Stimulated activated CD8-positive, alpha-beta memory T cell treated with anti-CD3 and anti-CD28 coated beads, Interleukin-12 subunit alpha, Interleukin-12 subunit beta, amount 100 ng/mL, for 1 hour (primary cell): ENCODE measurements around the gene SET.
"Not testable (repeated sequence)": the region's sequence is repeated elsewhere in the genome, so short reads cannot be mapped to it uniquely, and the experiment has no call there.

ENCODE experiments used
- DNase-seq: peaks from one replicate; pipeline ENCODE4 v3.0.0-alpha.2; 2020; ENCODE audit warnings: low read depth

The SET gene

DNA sequence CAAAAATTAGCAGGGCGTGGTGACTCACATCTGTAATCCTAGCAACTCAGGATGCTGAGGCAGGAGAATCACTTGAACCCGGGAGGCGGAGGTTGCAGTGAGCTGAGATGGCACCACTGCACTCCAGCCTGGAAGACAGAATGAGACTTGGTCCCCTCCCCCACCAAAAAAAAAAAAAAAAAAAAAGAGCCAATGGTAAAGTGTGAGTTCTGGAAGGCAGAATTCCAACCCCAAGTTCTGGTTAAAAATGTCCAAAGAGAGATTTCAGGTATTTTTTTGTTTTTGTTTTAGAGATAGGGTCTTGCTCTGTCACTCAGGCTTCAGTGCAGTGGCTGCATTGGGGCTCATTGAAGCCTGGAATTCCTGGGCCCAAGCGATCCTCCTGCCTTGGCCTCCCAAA, 1.6 kb upstream of the SET start:
- no peak for DNase-seq

- no peak for DNase-seq
Measured at GRCh38 chr9:128689293-128689774, 312 bp downstream of the SET start.

DNA sequence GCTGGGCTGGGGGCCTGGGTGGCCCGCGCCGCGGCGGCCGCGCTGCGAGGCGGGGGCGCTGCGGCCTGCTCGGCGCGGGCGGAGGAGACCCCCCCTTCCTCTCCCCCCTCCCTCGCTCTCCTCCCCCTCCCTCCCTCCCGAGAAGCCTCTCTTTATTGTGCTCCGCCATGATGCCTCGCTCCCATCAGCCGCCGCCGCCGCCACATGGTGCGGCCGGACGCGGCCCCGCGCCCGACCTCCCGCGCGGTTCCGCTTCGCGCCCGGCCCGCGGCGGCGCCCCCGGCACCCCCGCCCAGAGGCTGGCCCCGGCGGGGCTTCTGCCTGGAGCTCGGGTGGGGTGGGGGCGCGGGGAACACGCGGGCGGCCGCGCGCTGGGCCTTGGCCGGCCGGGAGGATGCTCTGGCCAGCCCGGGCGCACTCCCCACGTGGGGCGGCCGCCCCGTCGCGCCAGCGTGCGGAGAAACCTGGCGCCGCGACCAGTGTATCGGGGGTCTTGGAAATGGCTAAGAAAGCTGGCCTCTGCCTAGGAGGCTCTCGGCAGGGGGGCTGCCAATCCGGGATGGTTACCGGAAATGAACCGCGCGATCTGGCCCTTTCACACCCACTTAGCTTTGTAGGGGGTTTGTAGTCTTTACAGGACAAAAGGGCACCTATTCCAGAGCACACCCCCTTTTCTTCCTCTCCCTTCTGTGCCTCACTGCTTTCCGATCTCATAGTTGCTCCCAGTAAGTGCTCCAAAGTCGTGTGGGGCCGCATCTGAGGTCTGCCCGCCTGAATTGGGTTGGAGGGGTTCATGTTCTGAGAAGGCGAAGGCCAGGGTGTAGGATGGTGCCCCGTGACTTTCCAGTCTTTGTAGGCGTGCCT, 1.0 kb downstream of the SET start:
- no peak for DNase-seq

- no peak for DNase-seq
Measured at GRCh38 chr9:128690684-128691034, 1.6 kb downstream of the SET start.

GRCh38 chr9:128693738-128694137, 4.7 kb downstream of the SET start:
- not testable (repeated sequence) for DNase-seq

DNA sequence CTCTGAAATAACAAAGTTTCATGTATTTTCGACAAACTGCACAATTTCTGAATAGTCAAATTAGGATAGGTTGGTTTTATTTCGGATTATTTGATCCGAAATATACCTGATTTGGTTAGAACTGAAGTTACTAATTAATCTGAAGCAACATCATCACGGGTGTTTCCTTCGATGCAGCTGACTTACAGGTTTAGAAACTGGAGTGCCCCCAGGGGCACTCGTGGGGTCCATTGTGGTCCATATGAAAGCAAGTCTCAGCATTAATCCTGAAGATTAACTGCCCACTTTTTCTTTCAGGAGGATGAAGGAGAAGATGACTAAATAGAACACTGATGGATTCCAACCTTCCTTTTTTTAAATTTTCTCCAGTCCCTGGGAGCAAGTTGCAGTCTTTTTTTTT, 5.3 kb downstream of the SET start:
- no peak for DNase-seq

GRCh38 chr9:128696923-128697707, 8.1 kb downstream of the SET start:
- DNase-seq, result no peak

DNA sequence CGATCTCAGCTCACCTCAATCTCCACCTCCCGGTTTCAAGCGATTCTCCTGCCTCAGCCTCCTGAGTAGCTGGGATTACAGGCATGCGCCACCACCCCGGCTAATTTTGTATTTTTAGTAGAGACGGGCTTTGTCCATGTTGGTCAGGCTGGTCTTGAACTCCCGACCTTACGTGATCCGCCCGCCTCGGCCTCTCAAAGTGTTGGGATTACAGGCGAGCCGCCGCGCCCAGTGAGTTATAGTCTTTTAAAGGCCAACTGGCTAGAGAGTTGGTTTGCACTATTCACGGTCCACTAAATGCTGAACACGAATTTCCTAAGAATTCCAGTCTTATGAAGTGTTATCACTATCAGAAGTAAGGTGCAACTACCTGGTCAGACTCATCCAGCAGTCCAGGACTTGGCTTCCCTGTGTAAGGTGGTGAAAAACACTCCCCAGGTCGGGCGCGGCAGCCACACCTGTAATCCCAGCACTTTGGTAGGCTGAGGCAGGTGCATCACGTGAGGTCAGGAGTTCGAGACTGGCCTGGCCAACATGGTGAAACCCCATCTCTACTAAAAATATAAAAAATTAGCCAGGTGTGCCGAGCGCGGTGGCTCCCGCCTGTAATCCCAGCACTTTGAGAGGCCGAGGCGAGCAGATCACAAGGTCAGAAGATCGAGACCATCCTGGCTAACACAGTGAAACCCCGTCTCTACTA, 10.2 kb downstream of the SET start:
- not testable (repeated sequence) for DNase-seq

- DNase-seq, result no peak
Measured at GRCh38 chr9:128701227-128701854, 12.3 kb downstream of the SET start.

- peak; percentile 77 for DNase-seq
Measured at GRCh38 chr9:128702445-128702948, 13.5 kb downstream of the SET start, which contains the start of gene PKN3. Gene PKN3 (plus strand): TSS chr9:128702503. CDS start chr9:128702916, 413 bp downstream.

DNA sequence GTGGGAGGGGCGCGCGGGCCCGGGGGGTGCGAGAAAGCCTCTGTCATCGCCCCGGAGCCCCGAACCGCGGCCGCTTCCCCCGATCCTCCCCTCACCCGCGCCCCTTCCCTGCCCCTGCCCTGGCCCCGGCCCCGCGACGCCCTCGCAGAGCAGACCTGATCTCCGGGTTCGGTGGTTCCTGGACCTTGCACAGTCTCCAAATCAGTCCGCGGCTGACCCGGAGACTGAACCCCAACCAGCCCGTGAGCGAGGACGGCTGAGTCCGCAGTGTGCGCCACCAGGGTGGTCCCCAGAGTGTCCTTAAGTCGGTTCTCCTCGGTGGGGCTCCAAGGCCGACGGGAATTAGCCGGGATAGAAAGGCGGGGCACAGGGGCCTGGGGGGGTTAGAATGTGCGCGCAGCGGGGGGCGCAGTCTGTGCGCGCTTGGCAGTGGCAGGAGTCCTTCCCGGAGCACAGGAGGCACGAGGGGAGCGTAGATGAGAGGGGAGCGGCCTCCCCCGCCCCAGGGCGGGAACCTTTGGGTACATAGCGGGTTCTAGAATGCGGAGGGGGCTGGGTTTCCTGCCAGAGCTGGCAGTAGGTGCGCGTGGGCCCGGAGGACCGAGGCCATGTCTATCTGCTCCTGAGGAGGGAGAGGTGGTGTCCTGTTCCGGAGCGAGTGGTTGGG, 14.1 kb downstream of the SET start:
- no peak for DNase-seq

DNA sequence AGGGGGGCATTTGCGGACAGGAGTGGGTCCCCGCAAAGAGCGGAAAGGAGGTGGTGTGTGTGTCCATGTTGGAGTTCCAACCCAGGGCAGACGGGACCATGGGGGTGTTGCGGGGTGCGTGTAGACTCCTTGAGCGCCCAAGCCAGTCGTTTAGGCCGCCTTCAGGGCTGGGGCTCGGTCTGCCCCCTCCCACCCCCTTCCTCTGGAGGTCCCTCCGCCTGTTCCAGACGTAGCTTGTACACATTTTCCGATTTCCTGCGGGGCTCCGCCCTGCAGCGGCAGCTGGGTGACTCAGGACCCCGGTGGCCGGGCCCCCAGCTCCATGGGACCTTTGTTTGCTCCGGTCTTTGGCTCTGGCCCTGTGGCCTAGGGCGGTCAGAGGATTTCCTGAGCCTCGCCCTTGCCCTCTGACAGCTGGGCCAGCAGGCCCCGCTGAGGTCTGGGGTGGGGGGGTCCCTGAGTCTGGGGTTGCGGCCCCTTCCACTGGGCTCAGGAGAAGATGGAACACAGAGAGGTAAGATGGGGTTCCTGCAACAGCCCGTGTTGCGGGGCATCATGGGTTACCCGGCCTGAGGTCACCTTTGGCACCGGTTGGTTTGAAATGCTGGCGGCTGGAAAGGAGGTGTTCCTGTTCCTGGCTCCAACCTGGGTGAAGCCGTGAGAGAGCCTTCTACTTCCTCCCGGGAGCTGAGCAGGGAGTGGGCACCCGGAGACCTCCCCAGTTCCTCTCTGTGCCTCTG, 14.8 kb downstream of the SET start:
- no peak for DNase-seq

DNA sequence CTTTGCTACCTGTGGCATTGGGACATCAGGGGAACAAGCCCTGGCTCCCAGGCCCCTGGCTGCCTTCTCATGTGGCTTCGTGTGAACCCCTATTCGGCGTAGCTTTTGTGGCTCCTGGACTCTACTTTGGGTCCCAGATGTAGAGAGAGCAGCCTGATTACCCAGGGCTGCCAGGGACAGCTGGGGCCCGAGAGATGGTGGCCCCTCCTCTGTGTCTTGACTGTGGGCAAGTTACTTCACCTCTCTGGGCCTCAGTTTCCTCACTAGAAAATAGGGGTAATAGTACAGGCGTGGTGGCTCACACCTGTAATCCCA, 15.3 kb downstream of the SET start:
- DNase-seq, result no peak

DNA sequence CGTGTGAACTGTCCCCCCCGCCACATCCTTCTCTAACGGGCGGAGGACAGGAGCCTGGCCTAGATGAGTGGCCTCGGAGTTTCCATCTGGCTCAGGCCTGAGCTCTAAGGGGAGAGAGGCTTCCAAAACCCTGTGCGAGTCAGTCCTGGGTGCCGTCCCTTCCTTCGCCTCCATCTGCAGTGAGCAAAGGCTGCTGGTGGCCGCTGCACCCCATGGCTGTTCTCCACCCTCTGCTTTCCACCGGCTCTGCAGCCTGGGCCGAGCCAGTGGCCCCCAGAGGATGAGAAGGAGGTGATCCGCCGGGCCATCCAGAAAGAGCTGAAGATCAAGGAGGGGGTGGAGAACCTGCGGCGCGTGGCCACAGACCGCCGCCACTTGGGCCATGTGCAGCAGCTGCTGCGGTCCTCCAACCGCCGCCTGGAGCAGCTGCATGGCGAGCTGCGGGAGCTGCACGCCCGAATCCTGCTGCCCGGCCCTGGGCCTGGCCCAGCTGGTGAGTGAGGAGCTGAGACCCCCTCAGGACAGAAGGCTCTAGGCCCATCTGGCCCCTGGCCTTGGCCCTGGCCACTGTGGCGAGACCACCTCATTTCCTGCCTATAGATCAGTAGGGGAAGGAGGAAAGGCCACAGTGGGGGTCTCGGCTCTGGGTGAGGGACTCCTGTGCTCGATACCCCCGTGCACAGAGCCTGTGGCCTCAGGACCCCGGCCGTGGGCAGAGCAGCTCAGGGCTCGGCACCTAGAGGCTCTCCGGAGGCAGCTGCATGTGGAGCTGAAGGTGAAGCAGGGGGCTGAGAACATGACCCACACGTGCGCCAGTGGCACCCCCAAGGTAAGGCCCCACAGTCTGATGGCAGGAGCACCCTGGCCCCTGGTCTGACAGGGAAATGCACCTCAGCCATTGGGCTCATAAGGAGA, 16.3 kb downstream of the SET start:
- DNase-seq, result no peak

DNA sequence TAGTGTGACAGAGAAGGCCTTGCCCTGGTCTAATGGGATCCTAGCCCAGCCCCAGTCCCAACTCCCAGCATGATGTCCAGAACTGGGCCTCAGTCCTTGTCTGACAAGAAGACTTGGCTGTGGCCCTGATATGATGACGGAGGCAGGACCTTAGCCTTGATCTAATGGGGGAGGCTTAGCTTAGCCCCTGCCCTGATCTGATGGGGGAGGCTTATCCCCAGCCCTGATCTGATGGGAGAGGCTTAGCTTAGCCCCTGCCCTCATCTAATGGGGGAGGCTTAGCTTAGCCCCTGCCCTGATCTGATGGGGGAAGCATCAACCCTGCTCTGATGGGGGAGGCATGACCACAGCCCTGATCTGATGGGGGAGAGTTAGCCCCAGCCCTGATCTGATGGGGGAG, 17.0 kb downstream of the SET start:
- DNase-seq, result no peak

DNA sequence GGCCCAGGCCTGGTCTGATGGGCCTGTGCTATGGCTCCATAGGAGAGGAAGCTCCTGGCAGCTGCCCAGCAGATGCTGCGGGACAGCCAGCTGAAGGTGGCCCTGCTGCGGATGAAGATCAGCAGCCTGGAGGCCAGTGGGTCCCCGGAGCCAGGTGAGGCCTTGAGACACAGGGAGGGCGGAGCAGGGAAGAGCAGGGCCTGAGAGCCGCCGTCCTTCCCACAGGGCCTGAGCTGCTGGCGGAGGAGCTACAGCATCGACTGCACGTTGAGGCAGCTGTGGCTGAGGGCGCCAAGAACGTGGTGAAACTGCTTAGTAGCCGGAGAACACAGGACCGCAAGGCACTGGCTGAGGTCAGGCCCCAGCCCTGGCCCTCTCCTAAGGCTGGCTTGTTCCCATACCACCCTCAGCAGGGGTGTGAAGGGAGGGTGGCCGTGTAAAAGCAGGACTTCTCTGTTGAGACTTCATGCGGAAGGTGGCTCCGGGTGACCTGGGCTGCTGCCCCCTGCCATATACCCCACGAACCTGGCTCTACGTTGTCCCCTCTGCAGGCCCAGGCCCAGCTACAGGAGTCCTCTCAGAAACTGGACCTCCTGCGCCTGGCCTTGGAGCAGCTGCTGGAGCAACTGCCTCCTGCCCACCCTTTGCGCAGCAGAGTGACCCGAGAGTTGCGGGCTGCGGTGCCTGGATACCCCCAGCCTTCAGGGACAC, 17.8 kb downstream of the SET start:
- no peak for DNase-seq

DNA sequence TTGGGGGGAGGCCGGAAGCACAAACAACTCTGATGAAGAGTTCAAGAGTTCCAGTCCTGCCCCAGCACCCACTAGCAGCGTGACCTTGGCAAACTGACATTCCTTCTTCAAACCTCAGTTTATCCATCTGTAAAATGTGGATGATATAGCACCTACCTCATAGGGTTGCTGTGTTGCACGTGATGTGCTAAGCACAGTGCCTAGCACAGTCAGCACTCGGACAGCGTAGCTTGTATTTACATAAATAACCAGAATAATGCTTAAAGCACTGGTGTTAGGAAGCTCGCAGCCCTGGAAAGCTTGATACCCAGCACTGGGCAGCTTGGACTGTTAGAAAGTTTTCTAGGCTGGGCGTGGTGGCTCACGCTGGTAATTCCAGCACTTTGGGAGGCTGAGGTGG, 18.4 kb downstream of the SET start:
- no peak for DNase-seq

GRCh38 chr9:128712451-128713410, 23.7 kb downstream of the SET start:
- no peak for DNase-seq
